RWPE1 (cell line): ENCODE results near the gene DMKN.

Experiments
- CTCF ChIA-PET: fragments of 350-600 bp; sonication (Branson Sonifier 250); formaldehyde crosslinking; extraction: SDS; loops from one replicate; lab custom pipeline; 2021; lab: Yijun Ruan, JAX
- POLR2A ChIA-PET: fragments of 400-600 bp; formaldehyde crosslinking; extraction: SDS; loops from one replicate; lab custom pipeline; 2020; ENCODE audit warnings: antibody characterized with exemption; ENCODE audit not compliant: low non-redundant PET; lab: Yijun Ruan, JAX
- DNase-seq: peaks from one replicate; pipeline ENCODE4 v3.0.0; 2012; ENCODE audit warnings: low spot score
- H3K27ac ChIP-seq: fragments of 450-650 bp; 2 replicates; pipeline ENCODE4 v1.5.1; 2017
- TF ChIP-seq, protein P1 (sequence below): fragments of 450-650 bp; conservative IDR thresholded peaks from 2 replicates; pipeline ENCODE4 v1.5.1; 2017; ENCODE audit warnings: low read depth, mild to moderate bottlenecking

Gene DMKN

DNA sequence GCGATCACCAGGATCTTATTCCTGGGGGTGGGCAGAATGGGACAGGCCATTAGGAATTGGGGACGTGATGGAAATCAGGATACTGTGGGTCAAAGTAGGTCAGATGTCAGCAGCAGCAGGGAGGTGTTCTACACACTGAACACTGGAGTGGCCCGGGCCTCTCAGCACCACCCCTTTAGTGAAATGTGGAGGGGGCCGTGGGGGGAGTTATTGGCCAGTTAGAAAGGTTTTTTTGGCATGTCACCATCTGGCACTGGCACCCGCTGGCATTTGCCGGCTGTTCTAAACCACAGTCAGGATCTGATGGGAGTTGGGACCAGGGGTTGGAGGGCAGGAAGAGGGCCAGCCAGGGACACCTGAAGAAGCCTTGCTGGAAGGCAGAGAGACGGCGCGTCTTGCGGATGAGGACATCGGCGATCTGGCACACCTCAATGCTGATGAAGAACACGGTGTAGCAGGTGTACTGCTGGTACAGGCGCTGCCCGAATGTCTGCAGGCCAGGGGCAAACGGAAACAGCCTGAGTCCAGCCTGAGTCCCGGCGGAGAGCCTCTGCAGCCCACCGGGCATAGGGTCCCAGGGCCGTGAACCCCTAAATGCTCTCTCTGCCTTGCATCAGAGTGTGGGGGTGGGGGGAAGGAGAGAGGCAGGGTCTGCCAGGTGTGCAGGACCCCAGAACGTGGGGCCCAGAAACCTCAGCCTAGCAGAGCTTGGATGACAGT, 37.8 kb upstream of the DMKN start:
- POLR2A ChIA-PET: interaction anchor here (0.6 kb wide), 1 partner anchor 33 kb away, joined by 3 read pairs; no protein-coding TSS in a partner anchor
- no peak for DNase-seq
- CTCF ChIA-PET: interaction anchor here (0.6 to 1.1 kb wide), 2 partner anchors 41 to 477 kb away, joined by 3 to 4 read pairs; no protein-coding TSS in a partner anchor
- TF ChIP-seq, protein P1, sequence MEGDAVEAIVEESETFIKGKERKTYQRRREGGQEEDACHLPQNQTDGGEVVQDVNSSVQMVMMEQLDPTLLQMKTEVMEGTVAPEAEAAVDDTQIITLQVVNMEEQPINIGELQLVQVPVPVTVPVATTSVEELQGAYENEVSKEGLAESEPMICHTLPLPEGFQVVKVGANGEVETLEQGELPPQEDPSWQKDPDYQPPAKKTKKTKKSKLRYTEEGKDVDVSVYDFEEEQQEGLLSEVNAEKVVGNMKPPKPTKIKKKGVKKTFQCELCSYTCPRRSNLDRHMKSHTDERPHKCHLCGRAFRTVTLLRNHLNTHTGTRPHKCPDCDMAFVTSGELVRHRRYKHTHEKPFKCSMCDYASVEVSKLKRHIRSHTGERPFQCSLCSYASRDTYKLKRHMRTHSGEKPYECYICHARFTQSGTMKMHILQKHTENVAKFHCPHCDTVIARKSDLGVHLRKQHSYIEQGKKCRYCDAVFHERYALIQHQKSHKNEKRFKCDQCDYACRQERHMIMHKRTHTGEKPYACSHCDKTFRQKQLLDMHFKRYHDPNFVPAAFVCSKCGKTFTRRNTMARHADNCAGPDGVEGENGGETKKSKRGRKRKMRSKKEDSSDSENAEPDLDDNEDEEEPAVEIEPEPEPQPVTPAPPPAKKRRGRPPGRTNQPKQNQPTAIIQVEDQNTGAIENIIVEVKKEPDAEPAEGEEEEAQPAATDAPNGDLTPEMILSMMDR: no peak
- H3K27ac ChIP-seq: no peak overlapping the region

DNA sequence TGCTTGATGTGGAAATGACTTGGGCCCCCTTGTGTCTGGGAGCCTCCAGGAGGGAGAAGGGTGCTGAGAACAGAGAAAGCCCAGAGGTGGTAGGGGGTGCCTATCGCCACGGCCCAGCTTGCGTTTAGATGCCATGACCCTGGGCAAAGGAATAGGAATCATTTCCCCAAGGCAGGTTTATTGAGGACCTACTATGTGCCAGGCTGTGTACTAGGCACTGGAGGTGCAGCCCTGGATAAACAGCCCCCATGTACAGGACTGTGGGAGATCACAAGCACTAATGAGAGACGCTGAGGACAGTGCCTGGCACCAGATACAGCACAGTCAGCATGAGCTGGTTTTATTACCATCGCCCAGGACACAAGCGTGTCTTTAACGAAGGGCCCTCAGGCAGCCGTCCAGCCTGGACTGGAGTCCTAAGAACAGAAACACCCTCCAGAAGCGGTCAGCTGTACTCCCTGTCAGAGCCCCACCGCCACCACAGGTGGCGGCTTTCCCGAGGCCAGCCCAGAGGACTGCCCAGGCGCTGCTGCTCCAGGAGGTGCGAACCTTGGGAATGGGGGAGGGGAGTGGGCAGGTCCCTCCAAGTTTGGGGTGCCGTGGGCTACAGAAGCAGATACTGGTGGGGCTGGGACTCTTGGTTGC, 36.6 kb upstream of the DMKN start:
- POLR2A ChIA-PET: no interaction called here
- CTCF ChIA-PET: interaction anchor here (0.6 to 3.1 kb wide), 3 partner anchors 34 to 137 kb away, joined by 5 to 16 read pairs (median 5); no protein-coding TSS in a partner anchor
- H3K27ac ChIP-seq: no peak overlapping the region

DNA sequence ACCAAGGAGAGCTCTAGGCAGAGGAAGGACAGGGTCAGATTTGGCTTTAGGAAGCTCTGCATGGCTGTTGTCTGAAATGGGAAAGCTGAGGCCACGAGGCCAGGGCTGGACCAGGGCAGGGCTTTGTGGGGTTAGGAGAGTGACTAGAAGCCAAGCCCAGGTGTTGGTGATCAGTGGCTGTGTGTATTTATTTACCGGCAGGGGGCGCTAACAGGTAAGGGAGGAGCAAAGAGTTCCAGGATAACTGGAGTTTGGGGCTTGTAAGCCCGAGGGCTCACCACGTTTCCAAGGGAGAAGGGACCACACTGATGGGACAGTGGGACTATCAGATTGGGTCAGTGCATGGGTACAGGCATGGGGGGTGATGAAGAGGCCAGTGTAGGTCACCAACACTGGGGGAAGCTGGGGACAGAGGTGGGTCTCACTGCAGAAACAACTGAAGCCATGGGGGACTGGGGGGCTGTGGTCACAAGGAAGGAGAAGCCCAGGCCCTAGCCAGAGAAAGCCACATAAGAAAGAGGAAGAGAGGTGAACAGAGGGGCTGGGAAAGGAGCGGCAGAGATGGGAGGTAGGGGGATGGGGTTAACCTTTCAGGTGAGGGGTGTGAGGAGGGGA, 35.8 kb upstream of the DMKN start:
- ChIA-PET POLR2A (no interaction called here), CTCF (interaction anchor here (0.5 to 3.1 kb wide), 7 partner anchors 8 to 632 kb away, joined by 3 to 16 read pairs (median 4); no protein-coding TSS in a partner anchor)
- no peak overlapping the region for H3K27ac ChIP-seq
- TF ChIP-seq, protein P1: peak; percentile 76
- peak; percentile 53 for DNase-seq

More for the DNA sequence above, 36.6 kb upstream of the DMKN start:
- TF ChIP-seq, protein P1: no peak
- DNase-seq: no peak

DNA sequence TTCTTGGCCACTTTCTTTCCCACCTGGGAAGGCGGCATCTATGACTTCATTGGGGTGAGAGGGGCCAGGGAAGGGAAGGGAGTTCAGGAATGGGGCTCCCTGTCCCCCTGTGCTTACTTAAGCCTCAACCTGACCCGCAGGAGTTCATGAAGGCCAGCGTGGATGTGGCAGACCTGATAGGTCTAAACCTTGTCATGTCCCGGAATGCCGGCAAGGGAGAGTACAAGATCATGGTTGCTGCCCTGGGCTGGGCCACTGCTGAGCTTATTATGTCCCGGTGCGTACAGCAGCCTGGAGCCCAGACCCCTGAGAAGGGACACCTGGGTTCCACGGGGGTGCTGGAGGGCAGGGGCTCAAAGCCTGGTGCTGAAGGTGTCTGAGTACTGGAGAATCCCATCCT, 33.1 kb upstream of the DMKN start:
- DNase-seq: no peak
- TF ChIP-seq, protein P1: no peak
- CTCF ChIA-PET: no interaction called here
- POLR2A ChIA-PET: no interaction called here
- peak overlapping the region; percentile 71 for H3K27ac ChIP-seq

DNA sequence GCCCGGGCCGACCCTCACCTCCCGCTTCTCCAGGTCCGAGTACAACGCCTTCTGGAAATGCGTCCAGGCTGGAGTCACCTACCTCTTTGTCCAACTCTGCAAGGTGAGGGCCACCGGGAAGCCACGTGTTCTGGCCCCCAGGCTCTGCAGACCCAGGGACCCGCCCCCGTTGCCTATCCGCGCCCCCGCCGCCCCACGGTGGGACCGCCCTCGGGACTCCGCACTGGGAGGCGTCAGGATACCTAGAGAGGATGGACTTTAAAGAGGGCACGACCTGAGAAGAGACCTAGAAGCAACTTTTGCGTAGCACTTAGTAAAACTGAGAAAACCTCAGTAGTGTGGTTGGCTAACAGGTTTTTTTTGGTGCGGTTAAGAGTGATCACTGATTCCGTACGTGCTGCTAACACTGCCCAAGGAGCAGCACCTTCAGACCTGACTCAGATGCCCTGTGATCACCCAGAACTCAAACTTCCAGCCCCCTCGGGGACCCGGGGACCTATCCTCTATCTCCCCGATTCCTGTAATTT, 32.5 kb upstream of the DMKN start:
- CTCF ChIA-PET: no interaction called here
- POLR2A ChIA-PET: no interaction called here
- TF ChIP-seq, protein P1: no peak
- peak overlapping the region; percentile 71 for H3K27ac ChIP-seq
- peak; percentile 56 for DNase-seq
